WTC11 (cell line): ENCODE results near the gene NPAS1.

ENCODE experiments used
- CBFB ChIP-seq: sonication (generic); formaldehyde crosslinking; IDR thresholded peaks from 2 replicates; pipeline ENCODE4 v1.8.1; 2022; ENCODE audit warnings: mild to moderate bottlenecking, low read depth, missing genetic modification reagents
- EMX1 ChIP-seq: fragments of 250-450 bp; sonication (Bioruptor Pico); IDR thresholded peaks from 2 replicates; pipeline ENCODE4 v1.8.0; 2021; ENCODE audit warnings: mild to moderate bottlenecking
- FOXK1 ChIP-seq: sonication (generic); formaldehyde crosslinking; IDR thresholded peaks from 2 replicates; pipeline ENCODE4 v1.8.0; 2022; ENCODE audit warnings: mild to moderate bottlenecking, moderate library complexity, missing genetic modification reagents
- TCF7 ChIP-seq: sonication (generic); formaldehyde crosslinking; IDR thresholded peaks from 2 replicates; pipeline ENCODE4 v1.8.0; 2022; ENCODE audit warnings: mild to moderate bottlenecking, low read depth, missing genetic modification reagents, moderate library complexity
- ZNF263 ChIP-seq: sonication (generic); formaldehyde crosslinking; IDR thresholded peaks from 2 replicates; pipeline ENCODE4 v1.8.1; 2022; ENCODE audit warnings: low read depth, mild to moderate bottlenecking, moderate library complexity, missing genetic modification reagents
- TF ChIP-seq, protein P1 (sequence below): sonication (generic); formaldehyde crosslinking; IDR thresholded peaks from 2 replicates; pipeline ENCODE4 v1.8.1; 2023; ENCODE audit warnings: mild to moderate bottlenecking, missing genetic modification reagents
- TF ChIP-seq, protein P2 (sequence below): fragments of 200-600 bp; IDR thresholded peaks from 2 replicates; pipeline ENCODE4 v1.8.0; 2022; ENCODE audit warnings: antibody characterized with exemption
- TF ChIP-seq, protein P3 (sequence below): sonication (generic); formaldehyde crosslinking; IDR thresholded peaks from 2 replicates; pipeline ENCODE4 v1.8.1; 2023; ENCODE audit warnings: mild to moderate bottlenecking, missing genetic modification reagents, borderline replicate concordance
- TF ChIP-seq, protein P4 (sequence below): sonication (generic); formaldehyde crosslinking; conservative IDR thresholded peaks from 2 replicates; pipeline ENCODE4 v1.8.1; 2022; ENCODE audit warnings: mild to moderate bottlenecking, missing genetic modification reagents

DNA sequence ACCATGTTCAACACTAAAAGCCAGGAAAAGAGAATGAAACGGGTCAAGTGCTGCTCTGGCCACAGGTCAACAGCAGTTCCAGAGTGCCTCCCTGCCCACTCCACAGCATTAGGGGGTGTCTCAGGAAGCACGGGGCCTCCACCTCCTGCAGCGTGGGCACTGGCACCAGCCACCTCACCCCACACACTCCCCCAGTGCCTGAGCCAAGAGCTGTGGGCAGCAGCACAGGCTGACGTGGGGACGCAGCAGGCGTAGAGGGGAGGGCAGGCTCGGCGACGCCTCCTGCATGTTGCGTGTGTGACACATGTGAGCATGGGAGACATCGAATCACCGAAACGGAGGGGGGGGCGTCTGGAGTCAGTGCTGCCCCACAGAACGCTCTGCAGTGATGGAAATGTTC lies 50.2 kb downstream of the NPAS1 start:
- TF ChIP-seq EMX1 (CRISPR knock-in tag): no peak
- TF ChIP-seq FOXK1 (CRISPR knock-in tag): no peak
- TF ChIP-seq, protein P1, sequence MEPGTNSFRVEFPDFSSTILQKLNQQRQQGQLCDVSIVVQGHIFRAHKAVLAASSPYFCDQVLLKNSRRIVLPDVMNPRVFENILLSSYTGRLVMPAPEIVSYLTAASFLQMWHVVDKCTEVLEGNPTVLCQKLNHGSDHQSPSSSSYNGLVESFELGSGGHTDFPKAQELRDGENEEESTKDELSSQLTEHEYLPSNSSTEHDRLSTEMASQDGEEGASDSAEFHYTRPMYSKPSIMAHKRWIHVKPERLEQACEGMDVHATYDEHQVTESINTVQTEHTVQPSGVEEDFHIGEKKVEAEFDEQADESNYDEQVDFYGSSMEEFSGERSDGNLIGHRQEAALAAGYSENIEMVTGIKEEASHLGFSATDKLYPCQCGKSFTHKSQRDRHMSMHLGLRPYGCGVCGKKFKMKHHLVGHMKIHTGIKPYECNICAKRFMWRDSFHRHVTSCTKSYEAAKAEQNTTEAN (CRISPR knock-in tag): no peak
- TF ChIP-seq TCF7 (CRISPR knock-in tag): no peak
- TF ChIP-seq, protein P2, sequence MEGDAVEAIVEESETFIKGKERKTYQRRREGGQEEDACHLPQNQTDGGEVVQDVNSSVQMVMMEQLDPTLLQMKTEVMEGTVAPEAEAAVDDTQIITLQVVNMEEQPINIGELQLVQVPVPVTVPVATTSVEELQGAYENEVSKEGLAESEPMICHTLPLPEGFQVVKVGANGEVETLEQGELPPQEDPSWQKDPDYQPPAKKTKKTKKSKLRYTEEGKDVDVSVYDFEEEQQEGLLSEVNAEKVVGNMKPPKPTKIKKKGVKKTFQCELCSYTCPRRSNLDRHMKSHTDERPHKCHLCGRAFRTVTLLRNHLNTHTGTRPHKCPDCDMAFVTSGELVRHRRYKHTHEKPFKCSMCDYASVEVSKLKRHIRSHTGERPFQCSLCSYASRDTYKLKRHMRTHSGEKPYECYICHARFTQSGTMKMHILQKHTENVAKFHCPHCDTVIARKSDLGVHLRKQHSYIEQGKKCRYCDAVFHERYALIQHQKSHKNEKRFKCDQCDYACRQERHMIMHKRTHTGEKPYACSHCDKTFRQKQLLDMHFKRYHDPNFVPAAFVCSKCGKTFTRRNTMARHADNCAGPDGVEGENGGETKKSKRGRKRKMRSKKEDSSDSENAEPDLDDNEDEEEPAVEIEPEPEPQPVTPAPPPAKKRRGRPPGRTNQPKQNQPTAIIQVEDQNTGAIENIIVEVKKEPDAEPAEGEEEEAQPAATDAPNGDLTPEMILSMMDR: no peak
- no peak for TF ChIP-seq CBFB
- TF ChIP-seq, protein P3, sequence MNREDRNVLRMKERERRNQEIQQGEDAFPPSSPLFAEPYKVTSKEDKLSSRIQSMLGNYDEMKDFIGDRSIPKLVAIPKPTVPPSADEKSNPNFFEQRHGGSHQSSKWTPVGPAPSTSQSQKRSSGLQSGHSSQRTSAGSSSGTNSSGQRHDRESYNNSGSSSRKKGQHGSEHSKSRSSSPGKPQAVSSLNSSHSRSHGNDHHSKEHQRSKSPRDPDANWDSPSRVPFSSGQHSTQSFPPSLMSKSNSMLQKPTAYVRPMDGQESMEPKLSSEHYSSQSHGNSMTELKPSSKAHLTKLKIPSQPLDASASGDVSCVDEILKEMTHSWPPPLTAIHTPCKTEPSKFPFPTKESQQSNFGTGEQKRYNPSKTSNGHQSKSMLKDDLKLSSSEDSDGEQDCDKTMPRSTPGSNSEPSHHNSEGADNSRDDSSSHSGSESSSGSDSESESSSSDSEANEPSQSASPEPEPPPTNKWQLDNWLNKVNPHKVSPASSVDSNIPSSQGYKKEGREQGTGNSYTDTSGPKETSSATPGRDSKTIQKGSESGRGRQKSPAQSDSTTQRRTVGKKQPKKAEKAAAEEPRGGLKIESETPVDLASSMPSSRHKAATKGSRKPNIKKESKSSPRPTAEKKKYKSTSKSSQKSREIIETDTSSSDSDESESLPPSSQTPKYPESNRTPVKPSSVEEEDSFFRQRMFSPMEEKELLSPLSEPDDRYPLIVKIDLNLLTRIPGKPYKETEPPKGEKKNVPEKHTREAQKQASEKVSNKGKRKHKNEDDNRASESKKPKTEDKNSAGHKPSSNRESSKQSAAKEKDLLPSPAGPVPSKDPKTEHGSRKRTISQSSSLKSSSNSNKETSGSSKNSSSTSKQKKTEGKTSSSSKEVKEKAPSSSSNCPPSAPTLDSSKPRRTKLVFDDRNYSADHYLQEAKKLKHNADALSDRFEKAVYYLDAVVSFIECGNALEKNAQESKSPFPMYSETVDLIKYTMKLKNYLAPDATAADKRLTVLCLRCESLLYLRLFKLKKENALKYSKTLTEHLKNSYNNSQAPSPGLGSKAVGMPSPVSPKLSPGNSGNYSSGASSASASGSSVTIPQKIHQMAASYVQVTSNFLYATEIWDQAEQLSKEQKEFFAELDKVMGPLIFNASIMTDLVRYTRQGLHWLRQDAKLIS (CRISPR knock-in tag): no peak
- no peak for TF ChIP-seq ZNF263 (CRISPR knock-in tag)
- TF ChIP-seq, protein P4, sequence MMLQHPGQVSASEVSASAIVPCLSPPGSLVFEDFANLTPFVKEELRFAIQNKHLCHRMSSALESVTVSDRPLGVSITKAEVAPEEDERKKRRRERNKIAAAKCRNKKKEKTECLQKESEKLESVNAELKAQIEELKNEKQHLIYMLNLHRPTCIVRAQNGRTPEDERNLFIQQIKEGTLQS (CRISPR knock-in tag): no peak
